Ureter (tissue), 1 donor: ENCODE data around the gene MGAT2. TPM values are rescaled to one million over a fixed set of nuclear protein-coding genes. Genes with fewer than 3 reads are reported as not detected.
"Not testable (repeated sequence)": the region's sequence is repeated elsewhere in the genome, so short reads cannot be mapped to it uniquely, and the experiment has no call there.

Experiments
- DNase-seq: peaks from one replicate; pipeline ENCODE4 v3.0.0-alpha.2; 2020; ENCODE audit warnings: low spot score
- total RNA-seq: library from RNA; stranded (reverse); gene quantifications from one replicate; pipeline ENCODE4 v1.2.4, GENCODE V29; 2023
- donor health status: DM: yes; HTN: yes; CAD: no.

Gene MGAT2
- total RNA-seq: 29.2 TPM

- DNase-seq: peak; percentile 99
These were observed at the start of gene MGAT2, which contains the start of gene RPL36AL for GRCh38 chr14:49620182-49621113. MGAT2 (plus strand) TSS chr14:49620799; CDS start chr14:49621269, 470 bp downstream. RPL36AL (minus strand) TSS chr14:49620626; CDS start chr14:49619104, 1,522 bp downstream.

- DNase-seq: no peak
These were observed 46.6 kb upstream of the MGAT2 start for GRCh38 chr14:49574038-49574437.

DNA sequence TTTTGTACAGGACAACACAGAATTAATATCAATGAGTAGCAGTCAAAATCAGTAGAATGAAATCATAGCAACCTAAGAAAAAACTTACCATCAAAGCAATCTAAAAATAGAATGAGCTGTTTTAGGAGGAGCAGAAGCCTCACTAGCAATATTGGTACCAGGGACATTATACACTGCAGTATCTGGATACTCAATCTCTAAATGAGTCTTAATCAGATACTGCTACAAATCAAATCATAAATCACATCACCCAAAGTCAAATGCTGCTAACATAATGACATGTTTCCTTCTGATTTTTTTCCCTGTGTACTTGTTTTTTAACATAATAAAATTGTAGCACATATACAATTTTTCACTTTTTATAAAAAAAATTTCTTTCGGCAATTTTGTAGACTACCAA is 42.5 kb upstream of the MGAT2 start:
- DNase-seq: no peak

DNA sequence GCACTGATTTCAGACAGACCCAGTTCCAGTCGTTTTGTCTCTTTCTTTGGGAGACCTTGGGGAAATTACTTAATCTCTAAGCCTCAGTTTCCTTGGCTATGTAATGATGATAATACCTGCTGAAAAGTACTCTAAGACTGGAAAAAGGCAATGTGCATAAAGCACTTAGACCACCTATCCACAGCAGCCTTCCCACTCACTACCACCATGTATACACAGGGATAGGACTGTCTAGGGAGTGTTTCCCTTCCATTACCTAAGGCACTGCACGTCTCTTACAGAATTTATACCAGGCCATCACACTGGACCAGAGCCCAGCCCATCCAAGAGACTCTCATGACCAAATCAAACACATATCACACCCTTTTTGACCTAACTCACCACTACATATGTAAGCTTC is 40.8 kb upstream of the MGAT2 start:
- no peak for DNase-seq

DNA sequence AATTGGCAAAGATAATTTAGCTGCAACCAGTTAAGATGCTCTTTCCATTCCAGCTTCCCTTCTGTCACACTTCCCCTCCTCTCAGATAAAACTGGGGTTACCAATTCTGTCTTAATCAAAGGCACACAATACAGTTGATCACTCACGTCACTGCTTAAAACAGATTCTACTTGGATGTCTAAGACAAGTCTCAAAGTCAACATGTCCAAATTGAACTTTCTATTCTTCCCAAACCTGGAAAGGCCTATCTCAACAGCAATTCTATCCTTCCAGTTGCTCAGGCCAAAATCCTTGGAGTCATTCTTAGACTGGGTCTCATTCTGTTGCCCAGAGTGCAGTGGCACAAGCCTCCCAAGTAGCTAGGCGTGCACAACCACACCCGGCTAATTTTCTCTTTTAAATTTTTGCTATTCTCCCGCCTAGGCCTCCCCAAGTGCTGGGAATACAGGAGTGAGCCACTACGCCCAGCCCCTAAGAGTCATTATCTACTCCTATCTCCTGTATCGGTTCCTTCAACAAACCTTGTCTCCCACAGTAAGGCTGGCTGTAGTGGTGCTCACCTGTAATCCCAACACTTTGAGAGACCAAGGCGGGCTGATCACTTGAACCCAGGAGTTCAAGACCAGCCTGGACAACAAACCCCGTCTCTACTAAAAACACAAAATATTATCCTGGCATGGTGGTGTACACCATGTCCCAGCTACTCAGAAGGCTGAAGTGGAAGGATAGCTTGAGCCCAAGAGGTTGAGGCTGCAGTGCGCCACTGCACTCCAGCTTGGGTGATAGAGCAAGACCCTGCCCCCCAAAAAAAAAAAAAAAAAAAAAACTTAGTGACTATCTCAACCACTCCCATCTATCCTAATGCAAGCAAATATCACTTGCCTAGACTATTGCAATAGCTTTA is 39.1 kb upstream of the MGAT2 start:
- DNase-seq: no peak

DNA sequence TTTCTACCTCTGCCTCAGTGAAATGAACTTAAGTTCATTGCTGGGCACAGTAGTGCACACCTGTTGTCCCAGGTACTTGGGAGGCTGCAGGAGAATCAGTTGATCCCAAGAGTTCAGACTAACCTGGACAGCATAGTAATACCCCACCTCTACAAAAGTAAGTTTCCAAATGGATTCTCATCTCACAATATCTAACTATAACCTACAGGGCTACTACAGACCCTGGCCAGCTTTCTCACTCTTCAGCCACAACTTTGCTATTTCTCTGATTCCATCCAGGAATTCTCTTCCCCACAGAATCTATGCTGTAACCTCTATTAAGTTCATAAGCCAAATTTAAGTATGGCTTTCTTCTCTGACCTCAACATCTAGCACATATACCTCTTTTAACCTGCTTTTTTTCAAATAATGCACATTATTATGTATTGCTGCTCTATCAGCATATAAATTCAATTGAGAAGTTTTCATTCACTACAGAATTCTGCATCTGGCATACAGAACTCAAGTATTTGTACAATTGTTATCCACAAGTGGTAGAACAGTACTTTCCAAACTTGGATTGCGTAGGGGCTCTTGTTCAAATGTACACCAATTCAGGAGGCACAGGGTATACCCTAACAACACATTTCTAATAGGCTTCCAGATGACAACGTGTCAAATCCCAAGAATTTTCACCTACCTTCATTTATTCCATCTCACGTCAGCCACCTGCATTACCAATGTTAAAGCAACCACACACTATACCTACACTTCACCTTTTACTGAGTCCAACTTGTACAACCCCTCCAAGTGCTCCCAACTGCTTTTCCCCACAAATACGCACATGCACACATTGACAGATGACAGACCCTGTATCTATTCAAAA is 38.3 kb upstream of the MGAT2 start:
- DNase-seq: no peak

GRCh38 chr14:49583629-49584028 is 37.0 kb upstream of the MGAT2 start:
- no peak for DNase-seq

DNA sequence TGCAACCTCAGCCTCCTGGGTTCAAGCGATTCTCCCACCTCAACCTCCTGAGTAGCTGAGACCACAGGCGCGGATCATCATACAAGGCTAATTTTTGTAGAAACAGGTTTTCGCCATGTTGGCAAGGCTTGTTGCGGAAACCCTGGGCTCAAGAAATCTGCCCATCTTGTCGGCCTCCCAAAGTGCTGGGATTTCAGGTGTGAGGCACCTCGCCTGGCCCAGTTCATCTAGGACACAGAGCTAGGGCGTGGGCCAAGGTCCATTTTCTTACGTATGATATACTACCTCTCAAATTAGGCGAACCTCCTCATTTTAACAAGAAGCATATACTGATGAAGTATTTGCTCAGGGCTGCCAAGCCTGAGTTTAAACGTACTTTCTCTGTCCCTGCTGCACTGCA is 36.5 kb upstream of the MGAT2 start:
- no peak for DNase-seq

DNA sequence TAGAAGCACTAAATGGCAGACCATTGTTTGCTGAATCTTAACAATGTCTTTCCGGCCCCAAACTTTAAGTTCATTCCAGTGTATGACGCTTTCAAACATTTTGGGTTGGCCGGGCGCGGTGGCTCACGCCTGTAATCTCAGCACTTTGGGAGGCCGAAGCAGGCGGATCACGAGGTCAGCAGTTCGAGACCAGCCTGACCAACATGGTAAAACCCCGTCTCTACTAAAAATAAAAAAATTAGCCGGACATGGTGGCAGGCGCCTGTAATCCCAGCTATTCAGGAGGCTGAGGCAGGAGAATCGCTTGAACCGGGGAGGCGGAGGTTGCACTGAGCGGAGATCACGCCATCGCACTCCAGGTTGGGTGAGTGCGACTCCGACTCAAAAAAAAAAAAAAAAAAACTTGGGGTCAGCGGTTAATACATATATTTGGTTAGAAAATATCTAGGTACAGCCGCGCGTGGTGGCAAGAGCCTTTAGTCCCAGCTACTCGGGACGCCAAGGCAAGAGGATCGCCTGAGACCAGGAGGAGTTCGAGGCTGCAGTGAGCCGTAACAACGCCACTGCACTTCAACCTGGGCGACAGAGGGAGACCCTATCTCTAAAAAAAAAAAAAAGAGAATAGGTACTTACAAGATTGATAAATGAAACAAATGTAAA is 35.5 kb upstream of the MGAT2 start:
- DNase-seq: not testable (repeated sequence)

DNA sequence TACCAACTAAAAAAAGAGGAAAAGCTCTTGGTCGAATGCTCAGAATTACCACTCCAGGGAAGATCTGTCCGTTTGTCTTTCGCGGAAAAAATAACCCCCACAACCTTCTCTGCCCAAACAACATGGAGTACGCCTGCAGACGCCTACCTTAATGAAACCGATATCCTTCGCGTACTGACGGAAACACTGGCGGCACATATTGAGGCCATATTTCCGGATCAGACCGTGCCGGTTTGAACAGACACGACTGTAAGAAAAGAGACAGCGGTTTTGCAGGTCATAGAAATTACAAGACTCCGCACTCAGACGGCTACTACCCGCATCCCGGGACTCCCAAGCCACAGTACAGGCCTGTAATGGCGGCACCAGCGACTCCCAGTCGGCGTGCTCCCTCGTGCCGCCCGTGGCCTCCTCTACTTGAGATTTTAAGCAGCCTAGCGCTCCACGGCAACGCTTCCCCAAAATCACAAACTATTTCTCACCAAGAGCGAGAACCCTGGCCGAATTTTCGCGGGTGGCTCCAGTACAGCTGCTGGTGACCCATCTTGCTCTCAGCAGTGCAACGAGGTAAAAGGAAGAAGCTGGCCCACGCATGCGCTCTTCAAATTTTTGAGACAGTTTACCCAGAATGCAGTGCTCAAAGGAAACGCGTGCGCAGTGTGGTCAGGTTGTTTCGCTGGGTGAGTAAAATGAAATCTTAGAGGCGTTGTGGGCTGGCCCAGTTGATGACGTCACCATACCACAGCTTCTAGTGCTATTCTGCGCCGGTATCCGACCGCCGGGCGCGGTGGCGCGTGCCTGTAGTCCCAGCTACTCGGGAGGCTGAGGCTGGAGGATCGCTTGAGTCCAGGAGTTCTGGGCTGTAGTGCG is 34.6 kb upstream of the MGAT2 start, which contains the start of gene RPS29:
Gene RPS29, minus strand, starts transcription at position 578 of the 870 bp plus-strand sequence. Its CDS starts 34 bp downstream, at position 544.
- DNase-seq: peak; percentile 99

- no peak for DNase-seq
These were observed 33.7 kb upstream of the MGAT2 start for GRCh38 chr14:49586673-49587460.

- DNase-seq: no peak
These were observed 31.2 kb upstream of the MGAT2 start for GRCh38 chr14:49589387-49589786.

GRCh38 chr14:49593016-49593415 is 27.6 kb upstream of the MGAT2 start:
- no peak for DNase-seq

DNA sequence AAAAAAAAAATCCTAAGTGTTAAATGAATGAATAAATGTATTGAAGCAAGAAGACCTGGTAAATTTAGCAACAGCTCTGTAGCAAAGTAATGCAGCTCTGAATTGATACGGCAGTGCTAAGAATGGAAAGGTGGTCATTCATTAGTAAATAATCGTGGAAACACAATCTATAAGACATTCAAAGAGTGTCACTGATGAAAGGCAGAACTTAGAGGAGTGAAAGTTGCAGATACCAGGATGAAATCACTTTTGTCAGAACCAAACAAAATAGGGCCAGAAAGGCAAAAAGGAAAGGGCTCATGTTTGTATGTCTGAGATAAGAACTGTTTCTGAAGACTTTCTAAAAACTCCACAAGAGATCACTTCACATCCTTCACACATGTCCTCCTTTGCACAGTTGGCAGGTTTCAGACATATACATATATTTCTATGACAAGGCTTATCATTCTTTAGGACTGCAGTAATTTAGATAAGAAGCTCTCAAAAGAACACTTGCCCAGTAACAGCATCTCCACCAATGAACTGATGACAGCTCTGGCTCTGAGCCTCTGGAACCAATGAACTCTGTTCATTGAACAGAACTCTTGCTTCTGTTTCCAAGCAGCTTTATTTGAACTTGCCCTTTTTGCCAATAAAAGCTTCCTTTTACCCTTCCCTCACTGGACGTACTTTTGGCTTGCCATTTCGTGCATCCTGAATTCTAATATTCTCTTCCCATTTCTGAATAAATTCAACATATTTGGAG is 26.1 kb upstream of the MGAT2 start:
- no peak for DNase-seq

- DNase-seq: no peak
These were observed 22.5 kb upstream of the MGAT2 start for GRCh38 chr14:49598189-49598484.

GRCh38 chr14:49598485-49599300 is 21.9 kb upstream of the MGAT2 start, which contains the start of gene LRR1:
LRR1 (plus strand) TSS chr14:49598940; CDS start chr14:49599021, 81 bp downstream.
- peak; percentile 88 for DNase-seq

DNA sequence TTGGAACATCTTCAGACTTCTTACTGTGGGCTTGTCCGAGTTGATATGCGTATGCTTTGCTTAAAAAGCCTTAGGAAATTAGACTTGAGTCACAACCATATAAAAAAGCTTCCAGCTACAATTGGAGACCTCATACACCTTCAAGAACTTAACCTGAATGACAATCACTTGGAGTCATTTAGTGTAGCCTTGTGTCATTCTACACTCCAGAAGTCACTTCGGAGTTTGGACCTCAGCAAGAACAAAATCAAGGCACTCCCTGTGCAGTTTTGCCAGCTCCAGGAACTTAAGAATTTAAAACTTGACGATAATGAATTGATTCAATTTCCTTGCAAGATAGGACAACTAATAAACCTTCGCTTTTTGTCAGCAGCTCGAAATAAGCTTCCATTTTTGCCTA is 13.0 kb upstream of the MGAT2 start:
- DNase-seq: no peak
